ENCODE results near the gene DCAF11. TPM values are rescaled to one million over a fixed set of nuclear protein-coding genes. Genes with fewer than 3 reads are reported as not detected.

Gene DCAF11
- total and polyA plus RNA-seq, 4 donors: 26.4 to 153 (median 64.2) TPM

DNA sequence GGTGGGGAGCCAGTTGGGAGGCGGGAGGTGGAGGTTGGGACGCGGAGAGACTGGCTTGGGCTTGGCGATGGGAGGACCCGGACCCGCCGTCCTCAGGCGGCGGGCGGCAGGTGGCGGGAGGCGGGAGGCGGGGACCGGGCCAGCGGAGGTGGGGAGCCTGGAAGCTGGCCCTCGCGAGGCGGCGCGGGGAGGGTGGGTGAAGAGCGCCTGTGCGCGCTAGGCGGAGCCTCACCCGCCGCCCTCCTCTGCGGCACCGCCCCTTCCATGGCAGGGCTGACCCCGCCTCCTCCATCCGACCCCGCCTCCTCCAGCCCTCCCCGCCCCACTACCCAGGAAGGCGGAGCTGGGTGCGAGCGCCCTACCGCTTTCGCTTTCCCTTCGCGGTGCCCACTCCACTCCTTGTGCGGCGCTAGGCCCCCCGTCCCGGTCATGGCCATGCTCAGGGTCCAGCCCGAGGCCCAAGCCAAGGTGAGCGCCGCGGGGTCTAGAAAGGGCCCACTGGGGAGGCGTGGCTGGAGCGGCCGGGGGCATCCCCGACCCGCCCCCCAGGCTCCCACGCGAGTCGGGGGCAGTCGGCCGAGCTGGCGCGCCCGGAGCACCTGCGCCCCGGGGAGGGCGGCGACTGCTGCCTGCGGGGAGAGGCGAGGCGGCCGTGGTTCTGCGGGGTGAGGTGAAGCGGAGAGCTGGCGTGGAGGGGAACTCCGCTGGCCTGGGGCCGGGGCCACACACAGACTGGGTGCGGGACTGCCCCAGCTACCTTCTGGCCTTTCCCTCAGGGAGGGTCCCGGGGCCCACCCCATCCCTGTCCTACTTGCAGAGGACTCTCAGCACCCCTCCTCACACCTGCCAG, 21.5 kb downstream of the DCAF11 start, which contains the start of gene PSME1:
TSS of gene PSME1 (plus strand) at position 361 of the 850 bp plus-strand sequence. CDS start at position 430, 69 bp downstream.
- Histone ChIP-seq H3K4me3 (peak within 1 kb of the TSS; percentile 69), H3K27me3 (ENCODE audit: control insufficient read depth in 3 of 3, insufficient read depth in 3 of 3, low read length in 2 of 3) (no peaks in the 10 kb centered on the region), H3K9ac (ENCODE audit: insufficient read depth in 1 of 2, low read length in 2 of 2) (peak within 1 kb of the TSS; percentile 37 to 81), H3K36me3 (ENCODE audit: control insufficient read depth in 4 of 4, insufficient read depth in 4 of 4, low read length in 4 of 4) (peaks cover 0 to 20% (median 12%) of the 10 kb centered on the region in 4 donors), H3K9me3 (ENCODE audit: control insufficient read depth in 4 of 4, insufficient read depth in 3 of 4, low read length in 3 of 4) (no peaks in the 10 kb centered on the region), H3K4me1 (ENCODE audit: control insufficient read depth in 5 of 5, insufficient read depth in 5 of 5, low read length in 5 of 5) (peaks cover 0 to 24% (median 7%) of the 10 kb centered on the region in 5 donors), H3K27ac (ENCODE audit: low read depth in 1 of 2, low read length in 1 of 2) (peak within 1 kb of the TSS; percentile 80 to 93)
- WGBS, 2 donors: 0 to 1% methylated on average over 30 to 75 of the region's 75 CpGs
- DNase-seq (peak; percentile 91 to 95 (median 94)), ATAC-seq (ENCODE audit: insufficient read depth, low FRiP score) (peak; percentile 99)
- TF ChIP-seq, protein P1, sequence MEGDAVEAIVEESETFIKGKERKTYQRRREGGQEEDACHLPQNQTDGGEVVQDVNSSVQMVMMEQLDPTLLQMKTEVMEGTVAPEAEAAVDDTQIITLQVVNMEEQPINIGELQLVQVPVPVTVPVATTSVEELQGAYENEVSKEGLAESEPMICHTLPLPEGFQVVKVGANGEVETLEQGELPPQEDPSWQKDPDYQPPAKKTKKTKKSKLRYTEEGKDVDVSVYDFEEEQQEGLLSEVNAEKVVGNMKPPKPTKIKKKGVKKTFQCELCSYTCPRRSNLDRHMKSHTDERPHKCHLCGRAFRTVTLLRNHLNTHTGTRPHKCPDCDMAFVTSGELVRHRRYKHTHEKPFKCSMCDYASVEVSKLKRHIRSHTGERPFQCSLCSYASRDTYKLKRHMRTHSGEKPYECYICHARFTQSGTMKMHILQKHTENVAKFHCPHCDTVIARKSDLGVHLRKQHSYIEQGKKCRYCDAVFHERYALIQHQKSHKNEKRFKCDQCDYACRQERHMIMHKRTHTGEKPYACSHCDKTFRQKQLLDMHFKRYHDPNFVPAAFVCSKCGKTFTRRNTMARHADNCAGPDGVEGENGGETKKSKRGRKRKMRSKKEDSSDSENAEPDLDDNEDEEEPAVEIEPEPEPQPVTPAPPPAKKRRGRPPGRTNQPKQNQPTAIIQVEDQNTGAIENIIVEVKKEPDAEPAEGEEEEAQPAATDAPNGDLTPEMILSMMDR (IDR thresholded peaks at IDR 0.05; ENCODE audit: control extremely low read depth, extremely low read depth): no peak

DNA sequence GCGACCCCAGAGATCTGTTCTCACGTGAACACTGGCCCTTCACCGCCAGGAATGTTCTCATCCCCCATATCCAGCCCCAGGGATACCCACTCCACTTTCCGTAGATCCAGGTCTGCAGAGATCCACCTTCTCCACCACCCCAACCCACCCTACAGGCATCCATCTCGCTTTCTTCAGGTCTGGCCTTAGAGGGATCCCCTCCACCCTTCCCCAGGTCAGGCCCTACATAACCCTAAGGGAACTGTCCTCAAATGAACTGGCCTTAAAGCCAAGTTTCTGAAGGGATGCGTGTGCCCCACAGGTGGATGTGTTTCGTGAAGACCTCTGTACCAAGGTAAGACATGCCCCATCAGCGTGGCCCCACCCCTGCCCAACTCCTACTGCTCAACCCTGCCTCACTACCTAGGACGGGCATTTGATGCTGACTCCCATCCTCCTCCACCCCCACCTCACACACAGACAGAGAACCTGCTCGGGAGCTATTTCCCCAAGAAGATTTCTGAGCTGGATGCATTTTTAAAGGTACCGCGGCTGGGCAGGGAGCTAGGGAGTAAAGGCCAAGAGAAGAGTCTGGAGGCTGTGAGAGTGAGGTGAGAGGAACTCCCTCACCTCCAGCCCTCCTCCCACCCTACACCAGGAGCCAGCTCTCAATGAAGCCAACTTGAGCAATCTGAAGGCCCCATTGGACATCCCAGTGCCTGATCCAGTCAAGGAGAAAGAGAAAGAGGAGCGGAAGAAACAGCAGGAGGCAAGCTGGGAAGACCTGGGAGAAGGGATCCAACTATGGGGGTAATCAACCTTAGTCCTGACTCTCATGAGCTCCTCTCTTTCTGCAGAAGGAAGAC, 22.3 kb downstream of the DCAF11 start:
- TF ChIP-seq, protein P1 (IDR thresholded peaks at IDR 0.05; ENCODE audit: control extremely low read depth, extremely low read depth): no peak
- WGBS, 2 donors: 30 to 43% methylated on average over 13 of the region's 13 CpGs
- Histone ChIP-seq H3K36me3 (ENCODE audit: control insufficient read depth in 4 of 4, insufficient read depth in 4 of 4, low read length in 4 of 4) (peaks cover 0 to 20% (median 12%) of the 10 kb centered on the region in 4 donors), H3K27me3 (ENCODE audit: control insufficient read depth in 3 of 3, insufficient read depth in 3 of 3, low read length in 2 of 3) (no peaks in the 10 kb centered on the region), H3K9ac (ENCODE audit: insufficient read depth in 1 of 2, low read length in 2 of 2) (peak overlapping the region; percentile 37 to 81), H3K4me3 (peak overlapping the region; percentile 69), H3K4me1 (ENCODE audit: control insufficient read depth in 5 of 5, insufficient read depth in 5 of 5, low read length in 5 of 5) (peaks cover 0 to 24% (median 7%) of the 10 kb centered on the region in 5 donors), H3K27ac (ENCODE audit: low read depth in 1 of 2, low read length in 1 of 2) (peak overlapping the region; percentile 80 to 93), H3K9me3 (ENCODE audit: control insufficient read depth in 4 of 4, insufficient read depth in 3 of 4, low read length in 3 of 4) (no peaks in the 10 kb centered on the region)
- no peak for DNase-seq
- no peak for ATAC-seq (ENCODE audit: insufficient read depth, low FRiP score)

DNA sequence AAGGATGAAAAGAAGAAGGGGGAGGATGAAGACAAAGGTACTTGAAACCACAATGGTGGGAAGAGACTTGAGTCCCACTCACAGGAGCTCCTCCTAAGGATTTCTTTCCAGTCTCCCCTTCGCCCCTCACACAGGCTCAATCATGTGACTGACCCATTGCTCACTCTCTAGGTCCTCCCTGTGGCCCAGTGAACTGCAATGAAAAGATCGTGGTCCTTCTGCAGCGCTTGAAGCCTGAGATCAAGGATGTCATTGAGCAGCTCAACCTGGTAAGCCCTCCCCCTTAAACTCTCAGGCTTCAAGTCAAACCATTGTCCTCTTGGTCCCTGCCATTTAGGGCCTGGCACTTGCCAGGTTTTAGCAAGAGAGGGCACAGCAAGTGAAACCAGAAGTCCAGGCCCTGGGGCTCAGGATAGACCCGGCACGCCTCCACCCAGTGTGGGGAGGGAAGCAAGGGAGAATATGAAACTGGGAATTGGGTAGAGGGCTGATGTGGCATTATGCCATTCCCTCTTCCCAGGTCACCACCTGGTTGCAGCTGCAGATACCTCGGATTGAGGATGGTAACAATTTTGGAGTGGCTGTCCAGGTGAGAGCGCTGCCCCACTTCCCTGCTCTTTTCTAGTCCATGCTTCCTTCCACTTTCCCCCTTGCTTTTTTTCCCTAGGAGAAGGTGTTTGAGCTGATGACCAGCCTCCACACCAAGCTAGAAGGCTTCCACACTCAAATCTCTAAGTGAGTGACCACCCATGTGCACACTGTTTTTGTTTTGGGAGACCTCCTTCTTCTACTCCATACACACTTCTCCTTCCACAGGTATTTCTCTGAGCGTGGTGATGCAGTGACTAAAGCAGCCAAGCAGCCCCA, 23.2 kb downstream of the DCAF11 start:
- ATAC-seq (ENCODE audit: insufficient read depth, low FRiP score): no peak
- Histone ChIP-seq H3K4me3 (no peak overlapping the region), H3K9me3 (ENCODE audit: control insufficient read depth in 4 of 4, insufficient read depth in 3 of 4, low read length in 3 of 4) (no peaks in the 10 kb centered on the region), H3K27me3 (ENCODE audit: control insufficient read depth in 3 of 3, insufficient read depth in 3 of 3, low read length in 2 of 3) (no peaks in the 10 kb centered on the region), H3K27ac (ENCODE audit: low read depth in 1 of 2, low read length in 1 of 2) (peak overlapping the region in 1 of 2 donors; percentile 23), H3K36me3 (ENCODE audit: control insufficient read depth in 4 of 4, insufficient read depth in 4 of 4, low read length in 4 of 4) (peaks cover 0 to 20% (median 12%) of the 10 kb centered on the region in 4 donors), H3K9ac (ENCODE audit: insufficient read depth in 1 of 2, low read length in 2 of 2) (peak overlapping the region in 1 of 2 donors; percentile 23), H3K4me1 (ENCODE audit: control insufficient read depth in 5 of 5, insufficient read depth in 5 of 5, low read length in 5 of 5) (peaks cover 0 to 29% (median 7%) of the 10 kb centered on the region in 5 donors)
- WGBS, 2 donors: 87 to 94% methylated on average over 8 of the region's 8 CpGs
- no peak for DNase-seq
- TF ChIP-seq, protein P1 (IDR thresholded peaks at IDR 0.05; ENCODE audit: control extremely low read depth, extremely low read depth): no peak
